Urothelium cell line (cell line): ENCODE data around the gene SCN5A.
"Not testable (repeated sequence)": the region's sequence is repeated elsewhere in the genome, so short reads cannot be mapped to it uniquely, and the experiment has no call there.

ENCODE experiments used
- DNase-seq: peaks from one replicate; pipeline ENCODE4 v3.0.0; 2011; ENCODE audit warnings: low spot score, mixed read lengths
- FAIRE-seq: peaks from 2 replicates; lab custom pipeline; 2011; peaks lifted over from hg19 to GRCh38; lab: Jason Lieb, UNC

SCN5A gene

DNA sequence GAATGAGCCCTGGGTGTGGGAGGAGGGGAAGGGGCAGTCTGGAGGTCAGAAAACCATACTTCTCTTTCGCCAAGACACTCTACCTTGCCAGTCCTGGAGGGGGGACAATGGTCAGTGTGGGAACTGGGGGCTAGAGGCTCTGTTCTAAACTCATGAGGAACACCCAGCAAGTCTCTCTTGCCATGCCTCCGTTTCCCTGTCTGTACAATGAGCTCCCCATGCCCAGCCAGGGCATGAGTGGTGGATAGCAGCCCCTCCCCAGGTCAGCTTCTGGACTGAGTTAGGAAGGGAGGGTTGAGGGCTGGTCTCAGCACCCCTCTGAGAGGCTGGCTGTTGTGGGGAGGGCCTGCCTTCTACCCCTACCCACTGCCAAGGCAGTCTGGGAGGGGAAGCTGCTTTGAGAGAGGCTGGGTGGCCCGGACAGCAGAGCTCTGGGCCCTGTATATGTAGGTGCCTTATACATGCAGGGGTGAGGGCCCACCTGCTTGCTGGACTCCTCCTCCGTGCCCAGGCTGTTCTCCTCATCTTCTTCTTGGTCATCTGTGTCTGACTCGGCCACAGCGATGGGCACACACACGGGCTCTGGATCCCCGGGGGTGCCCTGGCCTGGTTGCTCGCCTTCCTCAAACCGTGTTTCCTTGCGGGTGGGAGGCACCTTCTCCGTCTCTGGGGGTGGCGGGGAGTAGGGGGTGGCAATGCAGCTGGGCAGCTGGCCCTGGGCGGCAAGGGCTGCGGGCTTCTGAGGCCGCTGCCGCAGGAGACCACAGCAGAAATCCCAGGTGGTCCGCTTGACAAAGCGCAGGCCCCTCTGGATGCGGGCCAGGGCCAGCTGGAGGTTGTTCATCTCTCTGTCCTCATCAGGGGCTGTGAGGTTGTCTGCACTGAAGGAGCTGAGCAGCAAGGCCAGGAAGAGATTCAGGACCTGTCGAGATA lies 68.8 kb downstream of the SCN5A start:
- DNase-seq (no peak), FAIRE-seq (no peak)

GRCh38 chr3:38579551-38580449 lies 69.7 kb downstream of the SCN5A start:
- FAIRE-seq (no peak), DNase-seq (no peak)

DNA sequence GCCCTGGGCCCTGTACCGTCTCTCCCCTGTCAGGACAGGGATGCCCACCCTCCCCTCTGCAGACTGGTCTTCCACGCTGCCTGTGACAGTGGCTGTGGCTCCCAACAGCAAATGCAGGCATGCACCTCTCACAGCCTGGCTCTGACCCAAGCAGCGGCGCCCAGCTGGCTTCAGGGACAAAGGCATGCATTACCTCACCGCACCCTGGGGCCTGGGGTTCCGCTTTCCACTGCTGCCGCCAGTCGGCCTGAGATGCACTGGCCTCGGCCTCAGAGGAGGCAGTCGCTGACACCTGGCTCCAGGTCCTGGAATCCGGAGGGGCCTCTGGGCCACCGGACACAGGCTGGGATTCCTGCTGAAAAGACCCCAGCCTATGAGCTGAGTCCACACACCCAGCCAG lies 70.3 kb downstream of the SCN5A start:
- FAIRE-seq (no peak), DNase-seq (peak; percentile 49)

- no peak for FAIRE-seq
- no peak for DNase-seq
Measured at GRCh38 chr3:38578551-38578950, 70.9 kb downstream of the SCN5A start.

GRCh38 chr3:38578081-38578475 lies 71.4 kb downstream of the SCN5A start:
- no peak for DNase-seq
- no peak for FAIRE-seq

DNA sequence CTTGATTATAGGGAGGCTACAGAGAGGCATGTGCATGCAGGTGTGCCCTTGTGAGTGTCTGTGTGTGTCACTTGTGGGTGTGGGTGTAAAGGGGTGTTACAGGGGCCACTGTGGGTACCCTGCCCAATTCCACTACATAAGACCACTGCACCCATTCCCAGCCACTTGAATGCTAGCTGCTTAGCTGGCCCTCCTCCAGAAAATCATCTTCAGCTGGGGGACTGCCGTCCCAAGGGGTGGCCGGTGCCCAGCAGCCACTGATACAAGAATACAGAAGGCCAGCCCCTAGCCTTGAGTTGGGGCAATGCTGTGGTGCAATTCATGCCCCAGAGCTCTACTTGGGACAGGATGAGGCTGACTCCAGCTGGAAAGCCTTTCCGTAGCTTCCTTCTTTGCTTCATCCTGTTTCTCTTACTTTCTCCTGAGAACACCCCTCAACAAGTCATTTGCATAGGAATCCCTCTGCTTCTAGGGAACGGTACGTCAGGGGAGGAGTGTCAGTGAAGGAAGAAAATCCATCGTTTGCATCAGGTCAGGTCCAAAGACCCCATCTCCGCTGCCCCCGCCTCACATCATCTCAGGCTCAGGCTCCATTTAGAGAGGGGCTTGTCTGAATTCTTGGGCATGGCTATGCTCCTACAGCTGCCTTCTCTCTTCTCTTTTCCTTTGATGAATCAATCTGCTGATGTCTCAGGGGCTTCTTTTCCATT lies 72.0 kb downstream of the SCN5A start:
- no peak for FAIRE-seq
- DNase-seq: no peak

DNA sequence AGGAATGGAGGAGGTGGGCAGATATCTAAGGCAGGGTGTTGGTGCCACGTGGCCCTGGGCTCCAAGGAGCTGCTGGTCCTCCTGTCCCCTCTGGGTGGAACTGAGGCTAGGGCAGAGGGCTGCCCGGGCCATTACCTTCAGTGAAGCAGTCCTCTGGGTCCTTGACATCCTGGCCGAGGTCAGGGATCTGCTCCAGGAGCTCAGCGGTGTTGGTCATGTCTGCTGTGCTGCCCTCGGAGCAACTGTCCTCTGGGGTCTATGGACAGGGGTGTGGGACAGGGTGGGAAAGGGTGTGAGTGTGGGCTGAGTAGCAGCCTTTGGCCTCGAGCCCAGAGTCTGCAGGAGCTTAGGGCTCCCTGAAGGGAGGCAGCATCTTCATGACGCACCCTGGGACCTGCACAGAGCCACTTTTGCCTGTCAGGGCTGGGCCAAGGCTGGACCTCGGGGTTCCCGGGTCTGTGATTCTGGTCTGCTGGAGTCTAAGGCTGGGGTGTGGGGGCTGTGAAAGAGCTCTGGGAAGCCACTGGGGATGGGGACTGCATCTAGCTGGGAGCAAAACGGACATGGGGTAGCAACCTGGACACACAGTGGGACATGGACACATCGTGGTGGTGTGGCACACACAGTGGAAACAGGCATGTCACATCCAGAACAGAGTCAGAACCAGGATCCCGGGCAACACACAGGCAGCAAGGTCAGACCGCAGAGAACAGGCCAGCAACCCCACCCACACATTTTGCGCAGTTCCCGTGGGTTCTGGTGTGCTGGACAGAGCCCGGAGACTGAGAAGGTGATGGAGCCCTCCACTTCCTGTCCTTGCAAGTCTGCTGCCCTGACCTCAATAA lies 72.7 kb downstream of the SCN5A start:
- no peak for FAIRE-seq
- DNase-seq: no peak

- FAIRE-seq (no peak), DNase-seq (no peak)
Measured at GRCh38 chr3:38576131-38576525, 73.4 kb downstream of the SCN5A start.

DNA sequence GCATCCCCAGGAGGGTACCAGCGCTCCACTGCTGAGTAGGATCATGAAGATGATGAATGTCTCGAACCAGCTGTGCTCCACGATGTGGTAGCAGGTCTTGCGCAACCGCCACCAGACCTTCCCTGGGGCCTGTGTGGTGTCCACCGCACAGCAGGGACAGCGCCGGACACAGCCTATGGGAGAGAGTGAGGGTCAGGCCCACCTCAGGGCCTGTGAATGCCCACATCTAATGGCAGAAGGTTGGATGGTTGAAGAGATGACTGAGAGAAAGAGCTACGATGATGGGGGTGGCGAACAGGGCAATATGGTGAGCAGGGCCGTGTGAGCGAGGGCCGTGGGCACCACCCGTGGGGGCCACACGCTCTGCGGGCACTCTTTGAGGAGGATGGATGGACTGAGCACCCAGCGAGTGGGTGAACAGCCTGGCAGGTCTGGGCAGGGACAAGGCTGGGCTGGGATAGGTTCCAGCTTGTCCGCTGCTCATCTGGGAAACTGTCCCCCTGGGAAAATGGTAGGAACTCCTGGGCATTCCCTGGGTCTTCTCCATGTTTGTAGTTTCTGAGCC lies 74.1 kb downstream of the SCN5A start:
- no peak for FAIRE-seq
- no peak for DNase-seq

GRCh38 chr3:38574411-38575278 lies 74.8 kb downstream of the SCN5A start:
- DNase-seq (no peak), FAIRE-seq (no peak)

DNA sequence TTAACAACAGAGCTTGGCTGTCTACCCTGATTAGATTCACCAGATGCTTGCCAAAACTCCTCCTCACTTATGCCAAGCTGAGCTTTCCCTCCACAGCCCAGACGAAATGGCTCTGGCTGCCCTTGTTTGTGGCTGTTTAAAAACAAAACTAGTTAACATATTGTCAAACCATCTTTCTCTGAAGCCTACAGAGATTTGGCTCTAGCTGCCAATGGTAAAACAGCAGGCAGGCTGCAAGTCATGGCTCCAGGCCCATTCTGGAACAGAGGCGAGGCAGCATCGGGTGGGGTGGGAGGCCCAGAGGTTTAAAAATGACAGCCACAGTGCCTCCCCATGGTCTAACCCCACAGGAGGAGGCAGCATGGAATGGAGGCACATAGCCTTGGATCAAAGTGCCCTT lies 75.9 kb downstream of the SCN5A start:
- FAIRE-seq (no peak), DNase-seq (no peak)

GRCh38 chr3:38573111-38573510 lies 76.4 kb downstream of the SCN5A start:
- FAIRE-seq (no peak), DNase-seq (no peak)

GRCh38 chr3:38567498-38567897 lies 82.0 kb downstream of the SCN5A start:
- DNase-seq: no peak
- no peak for FAIRE-seq

GRCh38 chr3:38566794-38567193 lies 82.7 kb downstream of the SCN5A start:
- not testable (repeated sequence) for FAIRE-seq, DNase-seq

DNA sequence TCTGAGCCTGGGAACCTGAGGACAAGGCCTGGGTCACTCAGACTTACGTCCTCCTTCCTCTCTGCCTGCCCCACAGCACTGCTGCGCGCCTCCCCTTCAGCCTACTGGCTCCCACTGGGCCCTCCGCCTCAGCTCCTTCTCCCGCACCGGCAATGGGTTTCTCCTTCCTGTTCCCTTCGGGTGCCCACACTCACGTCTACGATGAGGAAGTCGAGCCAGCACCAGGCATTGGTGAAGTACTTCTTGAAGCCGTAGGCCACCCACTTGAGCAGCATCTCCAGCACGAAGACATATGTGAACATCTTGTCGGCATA lies 83.3 kb downstream of the SCN5A start:
- DNase-seq (no peak), FAIRE-seq (no peak)

- no peak for FAIRE-seq
- DNase-seq: no peak
Measured at GRCh38 chr3:38565339-38566214, 83.9 kb downstream of the SCN5A start.

GRCh38 chr3:38564631-38565338 lies 84.7 kb downstream of the SCN5A start:
- DNase-seq: no peak
- FAIRE-seq: no peak

- DNase-seq (no peak), FAIRE-seq (no peak)
Measured at GRCh38 chr3:38563886-38564270, 85.6 kb downstream of the SCN5A start.
